Activated CD4-positive, alpha-beta memory T cell treated with anti-CD3 and anti-CD28 coated beads, Interleukin-2, amount 10 ng/mL, durations not matched to agents 7 days and 5 days (primary cell): ENCODE measurements around the gene FLT4. TPM values are rescaled to one million over a fixed set of nuclear protein-coding genes. Genes with fewer than 3 reads are reported as not detected.

ENCODE experiments used
- CTCF ChIA-PET: fragments of 350-600 bp; sonication (Branson Sonifier 250); formaldehyde crosslinking; loops from one replicate; lab custom pipeline; 2021; ENCODE audit warnings: antibody characterized with exemption, inconsistent platforms; lab: Charles Lee
- POLR2A ChIA-PET: fragments of 350-600 bp; sonication (Branson Sonifier 250); formaldehyde crosslinking; loops from one replicate; lab custom pipeline; 2021; ENCODE audit warnings: antibody characterized with exemption; lab: Charles Lee
- DNase-seq: peaks from one replicate; pipeline ENCODE4 v3.0.0-alpha.2; 2020
- H3K27ac Mint-ChIP-seq: one replicate; pipeline ENCODE4 v1.8.0; 2021; ENCODE audit warnings: mild to moderate bottlenecking, mixed read lengths
- H3K27me3 Mint-ChIP-seq: one replicate; pipeline ENCODE4 v1.8.0; 2021; ENCODE audit warnings: mixed read lengths
- H3K36me3 Mint-ChIP-seq: one replicate; pipeline ENCODE4 v1.8.0; 2021; ENCODE audit warnings: low read depth, mixed read lengths
- H3K4me1 Mint-ChIP-seq: one replicate; pipeline ENCODE4 v1.8.0; 2021; ENCODE audit warnings: mixed read lengths
- H3K4me3 Mint-ChIP-seq: one replicate; pipeline ENCODE4 v1.8.0; 2021; ENCODE audit warnings: mild to moderate bottlenecking, mixed read lengths
- H3K9me3 Mint-ChIP-seq: one replicate; pipeline ENCODE4 v1.8.0; 2021; ENCODE audit warnings: mixed read lengths
- total RNA-seq, 2 experiments: library from RNA; stranded (reverse); gene quantifications; one replicate each; pipeline ENCODE4 v1.2.3, GENCODE V29; 2021

The FLT4 gene
- total RNA-seq, 2 experiments from 2014 or later = 0.38 to 0.45 TPM

DNA sequence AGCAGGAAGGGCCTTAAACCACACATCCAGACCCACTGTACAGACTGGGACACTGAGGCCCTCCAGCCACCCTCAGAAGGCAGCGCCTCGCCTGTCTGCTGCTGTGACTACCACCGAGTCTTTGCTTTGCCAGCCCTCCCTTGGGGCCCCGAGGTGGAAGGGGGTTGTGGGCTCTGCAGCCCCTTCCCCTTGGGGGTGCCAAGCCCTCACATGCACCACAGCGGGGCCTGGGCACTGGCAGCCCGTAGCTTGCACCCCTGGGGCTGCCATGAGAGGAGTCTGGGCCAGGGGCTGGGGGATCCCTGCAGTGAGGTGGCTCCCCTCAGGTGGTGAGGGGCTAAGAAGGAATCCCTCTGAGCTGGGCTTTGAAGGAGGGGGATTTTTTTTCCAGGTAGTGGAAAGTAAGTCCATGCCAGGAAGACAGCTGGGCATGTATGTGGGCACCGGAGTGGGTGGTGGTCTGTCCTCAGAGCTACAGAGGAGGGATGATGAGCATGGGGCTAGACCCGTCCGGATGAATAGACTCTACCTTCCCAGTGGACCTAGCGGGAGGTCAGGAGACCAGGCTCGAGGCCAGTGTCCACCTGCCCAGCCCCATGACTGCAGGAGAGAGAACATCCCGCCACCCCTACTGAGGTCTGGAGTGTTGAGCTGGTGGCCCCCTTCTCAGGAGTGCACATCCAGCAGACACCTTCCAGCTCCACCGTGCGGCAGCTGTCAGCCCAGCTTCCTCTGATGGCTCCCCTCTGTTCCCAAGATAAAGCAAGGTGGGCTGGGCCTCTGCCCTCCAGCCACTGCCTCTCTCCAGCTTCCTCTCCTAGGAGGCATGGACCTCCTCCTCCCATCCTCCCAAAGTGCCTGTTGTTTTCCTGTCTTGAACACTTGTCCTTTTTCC lies 15.9 kb downstream of the FLT4 start:
- Mint-ChIP-seq H3K4me3 (no peak overlapping the region), H3K4me1 (no peaks in the 10 kb centered on the region), H3K9me3 (no peaks in the 10 kb centered on the region), H3K36me3 (no peaks in the 10 kb centered on the region), H3K27ac (no peak overlapping the region), H3K27me3 (no peaks in the 10 kb centered on the region)
- no peak for DNase-seq
- CTCF ChIA-PET = no interaction called here
- POLR2A ChIA-PET = no interaction called here

DNA sequence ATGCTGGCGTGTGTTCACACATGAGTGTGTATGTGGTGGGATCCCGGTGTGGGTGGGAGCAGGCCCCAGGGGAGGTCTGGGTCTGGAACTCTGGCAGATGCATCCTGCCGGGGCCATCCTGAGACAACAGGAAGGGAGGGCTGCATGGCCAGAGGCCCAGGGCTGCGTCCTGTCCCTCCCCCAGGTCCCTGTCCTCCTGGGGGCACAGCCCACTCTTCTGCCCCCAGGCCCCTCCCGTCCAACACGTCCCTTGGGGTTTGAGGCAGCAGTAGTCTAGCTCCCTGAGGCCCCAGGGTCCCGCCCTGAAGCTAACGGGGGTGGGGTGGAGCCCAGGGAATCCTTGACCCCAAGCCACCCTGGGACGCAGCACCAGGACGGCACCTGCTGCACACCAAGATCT lies 16.6 kb downstream of the FLT4 start:
- no peaks in the 10 kb centered on the region for H3K27me3 Mint-ChIP-seq
- no peak overlapping the region for H3K27ac Mint-ChIP-seq
- CTCF ChIA-PET = no interaction called here
- no peaks in the 10 kb centered on the region for H3K36me3 Mint-ChIP-seq
- DNase-seq = no peak
- H3K4me1 Mint-ChIP-seq = no peaks in the 10 kb centered on the region
- POLR2A ChIA-PET = no interaction called here
- H3K9me3 Mint-ChIP-seq = no peaks in the 10 kb centered on the region
- H3K4me3 Mint-ChIP-seq = no peak overlapping the region

DNA sequence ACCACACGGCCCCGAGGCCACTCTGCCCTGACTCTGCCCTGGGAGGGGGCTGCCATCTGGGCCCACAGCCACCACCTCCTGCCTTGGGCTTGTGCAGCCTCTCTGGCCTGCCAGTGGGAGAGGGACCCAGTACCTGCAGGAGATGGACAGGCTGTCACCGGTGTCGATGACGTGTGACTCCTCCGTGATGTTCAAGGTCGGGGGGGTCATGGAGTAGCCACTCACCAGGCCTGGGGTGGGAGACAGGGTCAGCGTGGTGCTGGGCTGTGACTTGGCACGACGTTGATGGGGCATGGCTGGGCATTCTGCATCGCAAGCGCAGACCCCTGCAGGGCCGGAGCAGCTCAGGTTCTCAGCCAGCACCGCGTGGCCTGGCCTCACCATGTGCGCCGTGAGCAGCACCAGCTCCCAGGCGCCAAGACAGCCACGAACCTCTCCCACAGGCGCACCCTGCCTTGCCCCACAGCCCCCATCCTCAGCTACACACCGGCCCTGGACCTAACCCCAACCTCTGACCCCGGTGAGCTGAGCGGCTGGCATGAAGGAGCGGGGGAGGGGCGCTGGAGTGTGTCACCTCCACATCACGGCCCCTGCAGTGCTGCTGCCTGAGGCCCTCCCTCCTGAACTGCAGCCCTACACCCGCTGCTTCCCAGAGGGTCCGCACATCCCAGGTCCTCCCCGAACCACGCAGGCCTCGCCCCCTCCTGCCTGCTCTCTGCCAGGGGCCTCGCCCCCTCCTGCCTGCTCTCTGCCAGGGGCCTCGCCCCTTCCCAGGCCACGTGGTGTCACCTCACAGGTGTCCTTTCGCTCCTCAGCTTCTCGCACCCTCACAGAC lies 17.6 kb downstream of the FLT4 start:
- no peaks in the 10 kb centered on the region for H3K27me3 Mint-ChIP-seq
- H3K4me1 Mint-ChIP-seq = no peaks in the 10 kb centered on the region
- H3K36me3 Mint-ChIP-seq = no peaks in the 10 kb centered on the region
- ChIA-PET CTCF (no interaction called here), POLR2A (no interaction called here)
- H3K9me3 Mint-ChIP-seq = no peaks in the 10 kb centered on the region
- no peak overlapping the region for H3K4me3 Mint-ChIP-seq
- no peak for DNase-seq
- H3K27ac Mint-ChIP-seq = no peak overlapping the region

DNA sequence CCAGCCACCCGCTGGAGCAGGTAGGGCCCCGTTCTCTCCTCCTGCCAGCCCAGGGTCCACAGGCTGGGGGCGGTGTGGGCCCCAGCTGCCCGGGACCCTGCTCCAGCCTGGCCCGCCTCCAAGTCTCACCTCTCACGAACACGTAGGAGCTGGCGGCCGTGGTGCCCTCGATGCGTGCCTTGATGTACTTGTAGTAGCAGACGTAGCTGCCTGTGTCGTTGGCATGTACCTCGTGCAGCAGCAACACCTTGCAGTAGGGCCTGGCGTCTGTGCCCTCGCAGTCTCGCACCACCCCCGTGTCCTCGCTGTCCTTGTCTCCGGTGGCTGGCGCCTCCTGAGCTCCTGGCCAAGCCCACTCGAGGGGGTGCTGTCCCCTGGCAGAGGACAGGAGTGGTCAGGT lies 19.0 kb downstream of the FLT4 start:
- H3K9me3 Mint-ChIP-seq = no peaks in the 10 kb centered on the region
- no peak for DNase-seq
- H3K27ac Mint-ChIP-seq = no peak overlapping the region
- ChIA-PET POLR2A (no interaction called here), CTCF (no interaction called here)
- no peaks in the 10 kb centered on the region for H3K36me3 Mint-ChIP-seq
- H3K27me3 Mint-ChIP-seq = no peaks in the 10 kb centered on the region
- no peaks in the 10 kb centered on the region for H3K4me1 Mint-ChIP-seq
- no peak overlapping the region for H3K4me3 Mint-ChIP-seq

DNA sequence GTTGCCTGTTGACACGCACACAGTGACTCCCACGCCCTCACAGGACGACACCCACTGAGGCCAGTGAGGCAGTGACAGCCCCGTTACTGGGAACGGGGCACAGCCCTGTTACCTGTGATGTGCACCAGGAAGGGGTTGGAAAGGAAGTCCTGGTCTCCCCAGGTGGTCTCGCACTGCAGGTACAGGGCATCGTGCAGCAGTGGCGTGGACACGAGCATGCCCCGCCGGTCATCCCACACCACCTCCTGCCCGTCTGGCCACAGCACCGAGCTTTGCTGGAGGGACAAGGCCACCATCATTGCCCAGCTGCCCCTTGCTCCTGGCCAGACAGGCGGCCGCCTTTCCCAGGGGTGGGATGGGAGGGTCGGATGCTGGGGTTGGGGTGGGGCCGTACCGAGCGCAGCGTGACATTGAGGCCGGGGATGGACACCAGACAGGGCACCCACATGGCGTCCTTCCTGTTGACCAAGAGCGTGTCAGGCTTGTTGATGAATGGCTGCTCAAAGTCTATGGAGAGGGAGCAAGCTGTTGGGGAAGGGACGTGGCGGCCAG lies 19.5 kb downstream of the FLT4 start:
- H3K27ac Mint-ChIP-seq = no peak overlapping the region
- CTCF ChIA-PET = no interaction called here
- no peaks in the 10 kb centered on the region for H3K4me1 Mint-ChIP-seq
- H3K4me3 Mint-ChIP-seq = no peak overlapping the region
- POLR2A ChIA-PET = no interaction called here
- no peaks in the 10 kb centered on the region for H3K9me3 Mint-ChIP-seq
- no peak for DNase-seq
- H3K27me3 Mint-ChIP-seq = no peaks in the 10 kb centered on the region
- H3K36me3 Mint-ChIP-seq = no peaks in the 10 kb centered on the region

DNA sequence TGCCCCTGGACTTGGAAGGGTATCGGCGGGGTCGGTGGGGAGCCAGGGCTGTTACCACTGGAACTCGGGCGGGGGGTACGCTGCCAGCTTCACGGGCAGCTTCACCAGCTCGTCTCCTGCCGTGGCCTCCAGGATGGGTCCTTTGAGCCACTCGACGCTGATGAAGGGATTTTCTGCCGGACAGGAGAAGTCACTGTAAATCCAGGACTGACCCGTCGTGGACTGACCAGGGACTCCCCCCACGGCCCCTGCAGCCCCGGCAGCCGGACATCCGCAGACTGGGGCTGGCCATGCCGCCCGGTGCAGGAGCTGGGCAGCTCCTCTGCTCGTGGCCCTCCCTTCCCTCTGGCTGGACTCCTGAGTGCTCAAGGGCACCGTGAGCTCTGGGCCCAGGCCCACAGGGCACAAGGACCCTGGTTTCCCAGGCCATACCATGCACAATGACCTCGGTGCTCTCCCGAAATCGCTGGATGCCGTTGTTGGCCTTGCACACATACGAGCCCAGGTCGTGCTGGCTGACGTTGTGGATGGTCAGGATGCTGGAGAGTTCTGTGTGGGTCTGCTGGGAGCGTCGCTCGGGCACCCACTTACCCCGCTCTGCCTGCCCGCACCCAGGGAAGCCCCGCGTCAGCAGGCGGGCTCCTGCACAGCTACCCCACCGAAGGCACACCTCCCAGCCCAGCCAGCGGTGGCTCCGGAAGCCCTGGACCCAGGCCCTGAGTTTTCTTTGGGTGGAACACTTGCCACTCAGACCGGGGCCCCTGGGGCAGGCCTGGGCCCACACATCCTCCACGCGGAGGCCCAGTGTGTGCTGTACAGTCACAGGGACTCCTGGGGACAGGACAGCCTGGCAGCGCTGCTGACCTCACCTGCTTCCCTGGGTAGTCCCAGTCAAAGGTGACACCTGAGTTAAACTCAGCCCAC lies 20.3 kb downstream of the FLT4 start:
- H3K36me3 Mint-ChIP-seq = no peaks in the 10 kb centered on the region
- ChIA-PET CTCF (no interaction called here), POLR2A (no interaction called here)
- no peak for DNase-seq
- no peak overlapping the region for H3K4me3 Mint-ChIP-seq
- H3K27me3 Mint-ChIP-seq = no peaks in the 10 kb centered on the region
- H3K9me3 Mint-ChIP-seq = no peaks in the 10 kb centered on the region
- no peak overlapping the region for H3K27ac Mint-ChIP-seq
- H3K4me1 Mint-ChIP-seq = peaks cover 2% of the 10 kb centered on the region

DNA sequence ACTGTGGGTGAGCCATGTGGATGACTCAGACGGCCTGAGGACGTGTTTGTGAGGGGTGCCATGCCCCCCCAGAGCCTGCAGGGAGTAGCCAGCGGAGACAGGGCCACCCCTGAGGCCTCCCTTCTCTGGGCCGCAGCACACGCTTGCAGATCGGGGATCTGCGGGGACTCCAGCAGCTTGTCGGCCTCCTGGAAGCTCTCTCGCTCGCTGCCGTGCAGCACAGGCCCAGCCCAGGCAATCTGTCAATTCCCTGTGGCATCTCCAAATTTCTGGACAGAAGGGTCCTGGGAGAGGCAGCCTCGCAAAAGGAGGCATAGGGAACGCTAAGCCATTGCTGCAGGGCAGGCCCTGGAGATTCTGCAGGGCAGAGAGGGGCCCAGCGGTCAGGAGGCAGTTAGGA lies 21.2 kb downstream of the FLT4 start:
- Mint-ChIP-seq H3K4me1 (peaks cover 4% of the 10 kb centered on the region), H3K36me3 (no peaks in the 10 kb centered on the region), H3K4me3 (no peak overlapping the region), H3K9me3 (no peaks in the 10 kb centered on the region), H3K27ac (no peak overlapping the region), H3K27me3 (no peaks in the 10 kb centered on the region)
- CTCF ChIA-PET = no interaction called here
- DNase-seq = no peak
- POLR2A ChIA-PET = no interaction called here

DNA sequence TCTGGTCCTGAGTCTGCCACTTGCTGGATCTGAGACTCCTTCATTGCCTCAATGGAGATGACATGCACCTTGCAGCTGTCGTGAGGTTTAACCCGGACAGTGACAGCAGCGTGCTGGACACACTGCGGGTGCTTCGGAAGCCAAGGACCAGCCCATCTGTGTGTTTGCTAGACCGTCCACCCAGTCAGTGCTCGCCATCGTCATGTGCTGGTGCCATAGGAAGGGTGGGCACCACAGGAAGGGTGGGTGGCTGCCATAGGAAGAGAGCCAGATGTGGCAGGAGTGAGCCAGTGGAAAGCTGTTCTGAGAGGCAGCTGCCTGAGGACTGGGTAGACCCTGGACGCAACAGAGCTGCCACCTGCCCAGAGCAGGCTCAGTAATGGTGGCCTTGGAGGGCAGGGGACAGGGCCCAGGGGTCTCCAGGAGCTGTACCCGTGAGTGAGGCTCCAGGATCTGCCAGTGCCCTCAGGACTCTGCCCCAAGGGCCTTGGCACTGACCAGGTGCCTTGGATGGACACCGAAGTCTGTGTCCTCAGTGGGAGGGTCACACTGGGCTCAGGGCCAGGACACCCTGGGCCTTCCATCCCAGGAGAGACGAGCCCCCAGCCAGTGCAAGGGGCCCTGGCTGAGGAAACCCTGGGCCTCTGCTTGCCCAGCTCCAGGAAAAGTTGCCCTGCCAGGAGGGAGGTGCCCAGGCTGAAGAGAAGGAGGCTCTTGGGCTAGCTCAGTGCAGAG lies 21.8 kb downstream of the FLT4 start:
- Mint-ChIP-seq H3K27ac (no peak overlapping the region), H3K27me3 (no peaks in the 10 kb centered on the region), H3K36me3 (no peaks in the 10 kb centered on the region), H3K4me3 (no peak overlapping the region), H3K4me1 (peaks cover 4% of the 10 kb centered on the region), H3K9me3 (no peaks in the 10 kb centered on the region)
- ChIA-PET POLR2A (no interaction called here), CTCF (no interaction called here)
- DNase-seq = no peak

DNA sequence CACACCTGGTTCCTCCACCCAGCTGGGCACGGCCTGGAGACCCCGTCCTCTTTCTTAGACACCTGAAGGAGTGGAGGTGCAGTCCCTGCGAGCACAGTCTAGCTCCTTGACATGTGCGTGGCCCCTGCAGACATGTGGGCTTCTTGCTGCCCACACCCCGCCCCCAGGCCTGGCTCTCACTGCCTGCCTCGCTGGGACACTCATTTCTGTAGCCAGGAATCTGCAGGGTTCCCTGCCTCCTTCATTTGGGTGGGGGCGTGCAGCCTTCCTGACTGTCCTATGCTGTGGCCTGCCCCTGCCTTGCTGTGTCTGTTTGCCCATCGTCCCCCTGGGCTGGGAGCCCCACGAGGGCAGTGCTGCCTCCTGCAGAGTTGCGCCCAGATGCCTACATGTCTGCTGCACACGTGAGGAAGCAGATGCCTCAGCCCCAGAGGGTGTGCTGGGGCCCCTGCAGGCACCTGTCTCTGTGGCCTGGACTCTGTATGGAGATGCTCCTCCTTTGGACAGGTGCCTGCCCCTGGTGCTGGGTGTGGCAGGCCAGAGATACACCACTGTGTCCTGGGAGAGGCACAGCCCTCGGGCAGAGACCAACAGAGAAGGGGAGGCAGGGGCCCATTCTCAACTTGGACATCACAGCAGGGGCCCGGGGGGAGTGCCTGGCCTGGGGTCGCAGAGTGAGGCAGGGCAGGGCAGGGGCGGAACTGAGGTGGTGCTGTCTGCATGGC lies 22.6 kb downstream of the FLT4 start:
- Mint-ChIP-seq H3K36me3 (no peaks in the 10 kb centered on the region), H3K27me3 (no peaks in the 10 kb centered on the region), H3K9me3 (no peaks in the 10 kb centered on the region), H3K4me3 (no peak overlapping the region), H3K27ac (no peak overlapping the region), H3K4me1 (peaks cover 4% of the 10 kb centered on the region)
- ChIA-PET POLR2A (no interaction called here), CTCF (no interaction called here)
- DNase-seq = no peak

DNA sequence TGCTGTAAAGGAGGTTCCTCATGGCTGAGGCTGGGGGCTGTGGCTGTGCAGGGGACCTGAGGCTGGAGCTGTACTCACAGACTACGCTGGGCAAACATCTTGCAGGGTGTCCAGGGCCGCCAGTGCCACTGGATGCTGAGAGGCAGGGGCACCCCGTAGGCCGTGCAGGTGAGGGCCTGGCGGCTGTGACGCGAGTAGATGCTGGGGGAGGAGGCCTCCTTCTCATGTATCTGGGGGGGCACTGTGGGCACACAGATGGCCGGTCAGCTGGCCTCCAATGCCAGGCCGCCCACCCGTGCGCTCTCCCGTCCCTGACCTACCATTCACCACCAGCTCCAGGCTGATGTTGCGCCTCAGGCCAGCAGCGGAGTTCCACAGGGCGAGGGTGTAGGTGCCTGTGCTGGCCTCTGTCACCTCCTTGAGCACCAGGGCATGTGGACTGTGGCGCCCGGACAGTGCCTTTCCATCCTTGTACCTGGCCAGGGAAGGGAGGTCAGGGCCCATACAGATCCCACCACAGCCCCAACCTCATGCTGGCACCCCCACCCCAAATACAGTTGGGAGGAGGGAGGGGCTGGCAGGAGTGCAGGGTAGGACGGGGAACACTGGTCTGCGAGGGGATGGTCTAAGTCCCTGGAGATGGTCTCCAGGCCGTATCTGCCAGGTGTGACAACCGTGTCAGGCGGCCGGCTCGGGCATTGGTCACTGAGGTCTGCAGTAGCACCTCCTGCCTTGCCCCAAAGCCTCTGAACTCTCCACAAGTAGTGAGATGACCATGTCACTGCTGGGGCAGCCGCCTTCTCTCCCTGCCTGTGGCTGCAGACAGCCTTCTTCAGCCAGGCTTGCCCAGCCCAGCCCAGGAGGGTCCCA lies 23.4 kb downstream of the FLT4 start:
- Mint-ChIP-seq H3K36me3 (no peaks in the 10 kb centered on the region), H3K27ac (no peak overlapping the region), H3K9me3 (no peaks in the 10 kb centered on the region), H3K4me1 (peaks cover 4% of the 10 kb centered on the region), H3K4me3 (no peak overlapping the region), H3K27me3 (no peaks in the 10 kb centered on the region)
- ChIA-PET POLR2A (no interaction called here), CTCF (no interaction called here)
- DNase-seq = no peak

DNA sequence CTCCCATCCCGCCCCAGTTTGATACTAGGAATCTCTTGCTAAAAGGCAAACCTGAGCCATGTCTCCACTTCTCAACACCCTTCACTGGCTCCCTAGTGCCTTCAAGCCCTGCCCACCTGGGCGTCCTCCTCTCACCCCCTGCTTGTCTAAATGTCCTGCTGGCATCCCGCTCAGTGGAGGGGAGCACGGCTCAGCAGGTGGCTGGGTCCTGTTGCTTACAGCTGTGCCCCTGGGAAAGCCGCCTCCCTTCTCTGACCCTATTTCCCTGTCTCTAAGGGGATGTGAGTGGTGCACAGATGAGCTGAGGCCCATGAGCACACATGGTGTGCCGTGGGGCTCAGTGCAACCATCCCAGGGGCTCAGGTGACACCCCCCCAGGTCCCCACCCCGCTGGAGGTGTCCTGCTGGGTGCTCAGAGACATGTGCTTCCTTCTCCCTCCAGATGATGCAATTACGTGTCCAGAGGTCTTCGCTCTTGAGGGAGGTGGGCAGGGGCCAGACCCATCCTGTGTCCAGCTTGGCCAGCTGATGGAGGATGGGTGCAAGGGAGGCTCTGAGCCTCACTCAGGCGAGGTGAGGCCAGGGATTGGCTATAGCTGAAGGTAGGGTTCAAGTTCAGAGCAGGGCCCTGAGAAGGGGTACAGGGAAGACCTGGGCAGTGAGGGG lies 24.1 kb downstream of the FLT4 start:
- no peaks in the 10 kb centered on the region for H3K36me3 Mint-ChIP-seq
- H3K27me3 Mint-ChIP-seq = no peaks in the 10 kb centered on the region
- DNase-seq = no peak
- ChIA-PET POLR2A (no interaction called here), CTCF (no interaction called here)
- H3K4me3 Mint-ChIP-seq = no peak overlapping the region
- H3K9me3 Mint-ChIP-seq = no peaks in the 10 kb centered on the region
- H3K4me1 Mint-ChIP-seq = peaks cover 4% of the 10 kb centered on the region
- H3K27ac Mint-ChIP-seq = no peak overlapping the region
